ENCODE measurements around the gene KCNJ4.

GRCh38 chr22:38479096-38479837 lies 24.3 kb upstream of the KCNJ4 start:
- TF ChIP-seq EZH2 (IDR thresholded peaks at IDR 0.05) (no peak), EZH2phosphoT487 (IDR thresholded peaks at IDR 0.05) (no peak), CTCF (IDR thresholded peaks at IDR 0.05) (no peak)

Measured in neural progenitor cell (in vitro differentiated cells).